SHP77 treated with DMSO at 0.1 percent for 48 hours (cell line): ENCODE data around the gene GRIP2.
"Not testable (repeated sequence)": the region's sequence is repeated elsewhere in the genome, so short reads cannot be mapped to it uniquely, and the experiment has no call there.

Experiments
- DNase-seq: peaks from one replicate; lab custom pipeline; 2025; lab: John Stamatoyannopoulos, UW

The GRIP2 gene

DNA sequence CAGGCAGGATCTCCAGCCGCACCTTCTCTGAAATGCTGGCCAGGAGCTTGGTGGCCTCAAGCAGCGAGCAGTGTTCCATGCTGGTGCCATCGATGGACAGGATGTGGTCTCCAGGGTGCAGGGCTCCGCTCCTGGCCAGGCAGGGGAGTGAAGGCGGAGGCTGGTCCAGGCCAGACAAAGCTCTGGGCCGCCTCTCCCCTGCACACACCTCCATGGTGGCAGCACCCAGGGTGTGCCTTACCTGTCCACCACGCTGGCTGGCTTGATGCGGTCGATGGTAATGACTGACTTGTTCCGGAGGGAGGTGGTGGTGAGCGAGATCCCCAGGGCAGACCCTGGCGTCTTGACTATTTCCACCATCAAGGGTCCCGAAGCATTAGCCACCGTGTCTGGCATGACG lies 20.0 kb downstream of the GRIP2 start:
- no peak for DNase-seq

- no peak for DNase-seq
These were observed 20.7 kb downstream of the GRIP2 start for GRCh38 chr3:14519406-14519805.

GRCh38 chr3:14518893-14519292 lies 21.2 kb downstream of the GRIP2 start:
- DNase-seq: no peak

- DNase-seq: no peak
These were observed 21.7 kb downstream of the GRIP2 start for GRCh38 chr3:14518432-14518802.

- DNase-seq: no peak
These were observed 22.3 kb downstream of the GRIP2 start for GRCh38 chr3:14517601-14518431.

GRCh38 chr3:14516738-14517345 lies 23.3 kb downstream of the GRIP2 start:
- no peak for DNase-seq

GRCh38 chr3:14515526-14515925 lies 24.6 kb downstream of the GRIP2 start:
- DNase-seq: not testable (repeated sequence)

GRCh38 chr3:14514323-14514720 lies 25.8 kb downstream of the GRIP2 start:
- no peak for DNase-seq

GRCh38 chr3:14513566-14514322 lies 26.4 kb downstream of the GRIP2 start:
- DNase-seq: no peak

DNA sequence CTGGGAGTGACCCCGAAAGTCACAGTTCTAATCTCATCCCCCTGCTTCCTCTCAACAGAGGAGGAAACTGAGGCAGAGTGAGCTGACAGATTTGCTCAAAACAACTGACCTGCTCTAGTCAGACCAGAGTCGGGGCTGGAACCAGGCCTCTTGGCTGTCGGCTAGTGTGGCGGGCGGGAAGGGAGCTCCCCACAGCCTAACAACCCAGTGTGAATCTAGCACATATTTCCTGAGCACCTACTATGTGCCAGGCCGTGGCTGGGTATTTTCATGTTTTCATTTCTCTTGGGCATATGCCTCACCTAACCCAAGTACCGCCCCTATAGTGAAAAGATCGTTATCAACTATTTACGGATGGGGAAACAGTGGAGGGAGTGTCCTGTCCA lies 27.2 kb downstream of the GRIP2 start:
- no peak for DNase-seq

- no peak for DNase-seq
These were observed 27.7 kb downstream of the GRIP2 start for GRCh38 chr3:14512281-14512941.

GRCh38 chr3:14511623-14512280 lies 28.4 kb downstream of the GRIP2 start:
- DNase-seq: no peak

DNA sequence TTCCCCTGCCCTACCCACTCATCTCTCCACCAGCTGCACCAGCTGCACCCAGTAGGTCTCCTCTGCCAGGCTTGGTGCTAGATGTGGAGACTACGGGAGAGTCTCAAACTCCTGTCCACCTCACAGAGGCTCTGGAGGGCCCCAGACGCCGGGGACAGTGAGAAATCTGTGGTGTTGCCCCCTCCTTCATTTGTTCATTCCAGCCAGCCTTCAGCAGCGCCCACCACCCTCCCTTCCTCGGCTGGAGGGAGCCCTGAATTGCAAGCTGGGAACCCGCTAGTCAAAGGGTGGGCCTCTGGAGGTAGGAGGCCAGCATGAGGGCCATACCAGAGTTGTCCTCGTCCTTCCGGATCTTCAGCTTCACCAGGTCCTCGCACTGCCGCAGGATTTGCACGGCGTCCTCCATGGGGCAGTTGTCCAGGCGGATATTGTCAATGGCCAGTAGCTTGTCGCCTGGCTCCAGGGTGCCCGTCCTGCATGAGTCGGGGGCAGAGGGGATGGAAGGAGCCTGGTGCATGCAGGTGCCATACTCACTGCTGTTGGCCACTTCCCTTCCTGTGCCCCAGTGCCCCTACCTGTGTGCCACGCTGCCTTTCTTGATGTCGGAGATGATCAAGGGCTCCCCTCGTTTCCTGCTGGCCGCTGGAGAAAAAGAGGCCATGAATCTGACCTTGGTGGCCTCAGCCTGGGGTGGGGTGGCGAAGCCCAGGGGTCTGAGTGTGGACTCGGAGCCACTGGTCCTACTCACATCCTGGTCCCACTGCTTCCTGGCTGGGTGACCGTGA lies 29.1 kb downstream of the GRIP2 start:
- DNase-seq: no peak

- DNase-seq: no peak
These were observed 30.4 kb downstream of the GRIP2 start for GRCh38 chr3:14509796-14510100.

DNA sequence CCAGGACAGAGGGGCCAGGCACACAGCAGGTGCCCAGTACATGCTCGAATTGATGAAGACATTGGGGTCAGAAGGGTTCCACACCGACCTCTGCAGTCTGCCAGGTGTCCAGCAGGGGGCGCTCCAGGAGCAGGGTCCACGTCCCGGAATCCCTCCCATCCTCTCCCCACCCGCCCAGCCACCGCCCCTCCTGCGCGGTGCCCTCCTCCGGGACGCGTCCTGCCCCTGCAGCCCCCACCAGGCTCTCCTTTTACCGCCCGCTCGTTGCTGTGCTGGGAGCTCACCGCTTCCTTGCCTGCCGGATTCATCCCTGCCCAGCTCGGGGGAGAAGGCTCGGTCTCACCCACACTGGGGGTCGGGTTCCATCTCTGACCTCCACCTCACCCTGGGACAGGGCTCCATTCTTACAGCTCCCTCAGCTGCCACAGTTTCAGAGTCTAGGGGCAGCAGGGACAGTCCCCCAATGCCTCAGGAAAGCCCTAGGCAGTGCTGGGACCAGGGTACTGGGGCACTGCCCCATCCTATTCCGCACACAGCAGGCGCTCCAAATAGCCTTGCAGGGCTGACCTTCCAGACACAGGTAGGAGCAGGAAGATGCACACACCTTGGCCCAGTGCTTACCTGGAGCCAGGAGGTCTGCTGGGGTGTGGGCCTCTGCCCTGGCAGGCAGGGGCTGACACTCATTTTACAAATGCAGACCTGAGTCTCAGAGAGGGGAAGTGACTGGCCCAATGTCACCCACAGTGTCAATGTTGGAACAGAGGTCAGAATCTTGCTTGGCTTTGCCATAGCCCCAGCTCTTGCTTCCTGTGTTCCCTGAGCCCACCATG lies 31.0 kb downstream of the GRIP2 start:
- DNase-seq: peak; percentile 3

- no peak for DNase-seq
These were observed 31.7 kb downstream of the GRIP2 start for GRCh38 chr3:14508505-14508819.

- DNase-seq: no peak
These were observed 32.2 kb downstream of the GRIP2 start for GRCh38 chr3:14507757-14508504.

DNA sequence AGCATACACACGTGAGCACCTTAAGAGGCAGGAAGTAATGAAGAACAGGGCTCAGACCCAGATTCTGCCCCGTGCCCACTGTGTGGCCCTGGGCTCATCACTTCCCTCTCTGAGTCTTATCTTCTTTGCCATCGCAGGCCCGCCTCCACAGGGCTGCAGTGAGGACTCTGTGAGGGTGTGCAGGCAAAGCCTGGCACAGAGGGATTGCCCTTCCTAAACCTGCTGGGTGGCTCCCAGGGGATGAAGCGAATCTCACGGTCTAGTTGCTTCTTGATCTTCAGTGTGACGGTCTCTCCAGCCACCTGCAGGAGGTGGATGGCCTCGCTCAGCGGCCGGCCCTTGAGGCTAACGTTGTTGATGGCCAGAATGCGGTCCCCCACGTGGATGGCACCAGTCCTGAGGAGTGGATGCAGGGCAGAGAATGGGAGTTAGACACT lies 32.8 kb downstream of the GRIP2 start:
- DNase-seq: no peak

GRCh38 chr3:14506626-14507304 lies 33.4 kb downstream of the GRIP2 start:
- no peak for DNase-seq
